Measurements from ENCODE around the gene RFX2. TPM values are rescaled to one million over a fixed set of nuclear protein-coding genes. Genes with fewer than 3 reads are reported as not detected.

RFX2 gene
- total RNA-seq, 6 experiments from 2014 or later = 1.6 to 2.9 (median 1.9) TPM

- Histone ChIP-seq H3K4me3 (no peak overlapping the region), H3K27me3 (no peaks in the 10 kb centered on the region), H3K27ac (no peak overlapping the region), H3K36me3 (no peaks in the 10 kb centered on the region), H3K4me1 (peaks cover 0 to 68% (median 35%) of the 10 kb centered on the region in 4 donors), H3K9me3 (no peaks in the 10 kb centered on the region)
- intact Hi-C loops (cut with DNase I) = loop anchor here in 1 of 2 donors (10.0 kb wide), 1 partner anchor 155 kb away; the partner anchor contains the start of gene NRTN
- ATAC-seq = no peak
- DNase-seq = no peak
- TF ChIP-seq, protein P1, sequence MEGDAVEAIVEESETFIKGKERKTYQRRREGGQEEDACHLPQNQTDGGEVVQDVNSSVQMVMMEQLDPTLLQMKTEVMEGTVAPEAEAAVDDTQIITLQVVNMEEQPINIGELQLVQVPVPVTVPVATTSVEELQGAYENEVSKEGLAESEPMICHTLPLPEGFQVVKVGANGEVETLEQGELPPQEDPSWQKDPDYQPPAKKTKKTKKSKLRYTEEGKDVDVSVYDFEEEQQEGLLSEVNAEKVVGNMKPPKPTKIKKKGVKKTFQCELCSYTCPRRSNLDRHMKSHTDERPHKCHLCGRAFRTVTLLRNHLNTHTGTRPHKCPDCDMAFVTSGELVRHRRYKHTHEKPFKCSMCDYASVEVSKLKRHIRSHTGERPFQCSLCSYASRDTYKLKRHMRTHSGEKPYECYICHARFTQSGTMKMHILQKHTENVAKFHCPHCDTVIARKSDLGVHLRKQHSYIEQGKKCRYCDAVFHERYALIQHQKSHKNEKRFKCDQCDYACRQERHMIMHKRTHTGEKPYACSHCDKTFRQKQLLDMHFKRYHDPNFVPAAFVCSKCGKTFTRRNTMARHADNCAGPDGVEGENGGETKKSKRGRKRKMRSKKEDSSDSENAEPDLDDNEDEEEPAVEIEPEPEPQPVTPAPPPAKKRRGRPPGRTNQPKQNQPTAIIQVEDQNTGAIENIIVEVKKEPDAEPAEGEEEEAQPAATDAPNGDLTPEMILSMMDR (IDR thresholded peaks at IDR 0.05) = no peak
- no peak for TF ChIP-seq POLR2A (IDR thresholded peaks at IDR 0.05)
- 61% methylated on average over 8 of the region's 14 CpGs for WGBS (ENCODE audit: insufficient coverage, low coverage, low lambda C conversion rate, missing lambda C conversion rate)
Observed at GRCh38 chr19:5959260-5960004, 150.9 kb downstream of the RFX2 start.

- no peaks in the 10 kb centered on the region for H3K36me3 ChIP-seq
- no peaks in the 10 kb centered on the region for H3K27me3 ChIP-seq
- 81% methylated on average over 8 of the region's 10 CpGs for WGBS (ENCODE audit: insufficient coverage, low coverage, low lambda C conversion rate, missing lambda C conversion rate)
- H3K4me3 ChIP-seq = no peak overlapping the region
- H3K4me1 ChIP-seq = peaks cover 0 to 75% (median 38%) of the 10 kb centered on the region in 4 donors
- ATAC-seq (no peak), DNase-seq (no peak)
- TF ChIP-seq, protein P1 (IDR thresholded peaks at IDR 0.05) = no peak
- no peak for TF ChIP-seq POLR2A (IDR thresholded peaks at IDR 0.05)
- no peak overlapping the region for H3K27ac ChIP-seq
- H3K9me3 ChIP-seq = no peaks in the 10 kb centered on the region
- intact Hi-C loops (cut with DNase I) = no loop called here
Observed at GRCh38 chr19:5958851-5959122, 151.5 kb downstream of the RFX2 start.

DNA sequence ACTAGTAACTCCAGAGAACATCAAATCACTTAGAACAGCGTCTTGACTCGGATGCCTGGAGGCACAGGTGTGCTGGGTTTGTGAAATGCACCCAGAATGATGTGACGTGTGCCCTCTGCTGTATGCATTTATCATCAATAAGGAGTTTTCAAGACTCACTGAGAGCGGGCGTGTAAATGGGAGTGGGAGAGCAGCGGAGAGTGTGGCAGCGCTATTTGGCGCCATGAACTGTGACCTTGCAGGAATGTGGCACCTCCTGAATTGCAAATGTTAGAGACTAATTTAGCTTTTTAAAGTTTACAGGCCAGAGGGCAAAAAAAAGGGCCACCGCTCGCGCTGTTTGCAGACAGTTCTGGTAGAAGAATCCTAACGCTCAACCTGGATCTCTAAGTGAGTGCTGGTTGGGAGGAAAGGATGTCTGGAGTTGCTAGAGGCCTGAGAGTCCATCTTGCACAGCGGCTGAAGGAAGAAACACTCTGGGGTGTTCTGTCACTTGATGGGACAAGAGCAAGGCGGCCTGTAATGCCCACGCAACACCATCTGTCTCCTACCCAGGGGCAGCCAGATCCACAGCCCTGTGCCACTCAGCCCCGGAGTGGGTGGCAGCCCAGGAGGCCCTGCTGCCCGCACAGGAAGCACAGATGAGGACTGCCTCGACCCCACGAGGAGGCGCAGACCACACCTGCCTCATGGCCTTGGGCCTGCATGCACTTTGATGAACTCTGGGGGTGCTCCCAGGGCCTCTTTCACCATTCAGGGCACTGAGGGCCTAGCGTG, 152.0 kb downstream of the RFX2 start:
- TF ChIP-seq, protein P1 (IDR thresholded peaks at IDR 0.05) = no peak
- no peak for TF ChIP-seq POLR2A (IDR thresholded peaks at IDR 0.05)
- no peaks in the 10 kb centered on the region for H3K27me3 ChIP-seq
- no peak overlapping the region for H3K4me3 ChIP-seq
- H3K4me1 ChIP-seq = peaks cover 0 to 75% (median 40%) of the 10 kb centered on the region in 4 donors
- DNase-seq (no peak), ATAC-seq (no peak)
- 58% methylated on average over 8 of the region's 21 CpGs for WGBS (ENCODE audit: insufficient coverage, low coverage, low lambda C conversion rate, missing lambda C conversion rate)
- no peak overlapping the region for H3K27ac ChIP-seq
- intact Hi-C loops (cut with DNase I) = no loop called here
- H3K9me3 ChIP-seq = no peaks in the 10 kb centered on the region
- no peaks in the 10 kb centered on the region for H3K36me3 ChIP-seq

DNA sequence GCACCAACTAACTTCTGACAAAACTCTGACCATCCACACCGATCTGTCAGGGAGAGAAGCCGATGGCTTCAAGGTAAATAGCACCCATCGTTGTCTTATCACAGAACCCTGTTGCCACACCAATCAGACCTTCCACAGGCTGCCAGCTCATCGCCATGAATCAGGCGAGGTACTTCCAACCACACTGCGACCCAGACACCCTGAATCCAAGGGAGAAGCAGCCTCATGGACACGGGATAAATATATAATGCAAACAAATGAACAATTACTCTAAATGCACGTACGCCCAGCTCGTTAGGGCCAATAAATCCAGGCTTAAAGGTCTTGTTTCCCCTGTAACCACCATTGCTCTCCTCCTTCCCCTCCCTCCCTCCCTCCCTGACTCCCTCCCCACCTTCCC, 153.1 kb downstream of the RFX2 start:
- TF ChIP-seq POLR2A (IDR thresholded peaks at IDR 0.05) = no peak
- TF ChIP-seq, protein P1 (IDR thresholded peaks at IDR 0.05) = no peak
- Histone ChIP-seq H3K9me3 (no peaks in the 10 kb centered on the region), H3K27ac (no peak overlapping the region), H3K27me3 (no peaks in the 10 kb centered on the region), H3K4me1 (peaks cover 0 to 74% (median 31%) of the 10 kb centered on the region in 4 donors), H3K36me3 (no peaks in the 10 kb centered on the region), H3K4me3 (no peak overlapping the region)
- DNase-seq = no peak
- ATAC-seq = no peak
- WGBS (ENCODE audit: insufficient coverage, low coverage, low lambda C conversion rate, missing lambda C conversion rate) = 73% methylated on average over 8 of the region's 10 CpGs
- intact Hi-C loops (cut with DNase I) = no loop called here

Data from right lobe of liver (tissue), 6 donors.